ENCODE measurements around the gene UNC93A. TPM values are rescaled to one million over a fixed set of nuclear protein-coding genes. Genes with fewer than 3 reads are reported as not detected.

UNC93A gene
- total and polyA plus RNA-seq, 7 donors, result 0.45 TPM; not detected in 6

DNA sequence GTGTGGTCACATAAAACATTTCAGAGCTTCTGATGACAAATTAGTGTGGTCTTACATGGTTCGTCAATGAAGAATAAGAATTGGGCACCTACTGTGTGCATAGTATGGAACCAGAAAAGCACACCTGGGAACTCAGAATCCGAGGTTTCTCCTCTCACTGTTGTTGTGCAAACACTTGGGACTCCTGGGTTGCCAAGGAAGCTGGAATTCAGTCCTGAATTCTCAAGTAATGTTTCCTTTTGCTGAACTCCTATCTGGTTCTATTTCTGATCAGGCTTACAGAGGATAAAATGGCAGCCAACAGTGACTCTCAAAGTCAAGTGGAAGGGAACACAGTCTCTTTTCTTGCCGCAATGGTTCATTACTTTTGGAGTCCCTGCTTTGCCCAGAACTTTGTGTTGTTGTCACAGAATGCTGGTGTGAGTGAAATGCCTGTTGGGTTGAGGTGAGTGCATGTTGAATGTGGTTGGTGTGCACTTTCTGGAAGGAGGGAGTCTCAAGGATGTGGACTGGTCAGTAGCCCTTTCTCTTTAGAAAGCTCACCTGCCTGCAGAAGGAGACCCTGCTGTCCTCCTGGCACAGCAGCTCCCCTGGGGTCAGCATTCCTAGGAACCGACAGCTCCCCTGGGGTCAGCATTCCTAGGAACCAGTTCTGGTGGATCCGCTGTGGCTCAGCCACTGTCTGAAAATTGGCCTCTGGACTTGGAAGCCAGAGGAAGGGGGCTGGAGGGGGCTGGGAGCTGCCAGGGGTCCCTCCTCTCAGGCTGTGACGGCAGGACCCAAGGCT is 1.4 kb downstream of the UNC93A start:
- TF ChIP-seq POLR2A (IDR thresholded peaks at IDR 0.05) (no peak), EP300 (IDR thresholded peaks at IDR 0.05) (no peak), POLR2AphosphoS5 (IDR thresholded peaks at IDR 0.05) (no peak)
- TF ChIP-seq, protein P1, sequence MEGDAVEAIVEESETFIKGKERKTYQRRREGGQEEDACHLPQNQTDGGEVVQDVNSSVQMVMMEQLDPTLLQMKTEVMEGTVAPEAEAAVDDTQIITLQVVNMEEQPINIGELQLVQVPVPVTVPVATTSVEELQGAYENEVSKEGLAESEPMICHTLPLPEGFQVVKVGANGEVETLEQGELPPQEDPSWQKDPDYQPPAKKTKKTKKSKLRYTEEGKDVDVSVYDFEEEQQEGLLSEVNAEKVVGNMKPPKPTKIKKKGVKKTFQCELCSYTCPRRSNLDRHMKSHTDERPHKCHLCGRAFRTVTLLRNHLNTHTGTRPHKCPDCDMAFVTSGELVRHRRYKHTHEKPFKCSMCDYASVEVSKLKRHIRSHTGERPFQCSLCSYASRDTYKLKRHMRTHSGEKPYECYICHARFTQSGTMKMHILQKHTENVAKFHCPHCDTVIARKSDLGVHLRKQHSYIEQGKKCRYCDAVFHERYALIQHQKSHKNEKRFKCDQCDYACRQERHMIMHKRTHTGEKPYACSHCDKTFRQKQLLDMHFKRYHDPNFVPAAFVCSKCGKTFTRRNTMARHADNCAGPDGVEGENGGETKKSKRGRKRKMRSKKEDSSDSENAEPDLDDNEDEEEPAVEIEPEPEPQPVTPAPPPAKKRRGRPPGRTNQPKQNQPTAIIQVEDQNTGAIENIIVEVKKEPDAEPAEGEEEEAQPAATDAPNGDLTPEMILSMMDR (IDR thresholded peaks at IDR 0.05), result no peak
- WGBS, 2 donors, result 81 to 88% methylated on average over 6 of the region's 6 CpGs
- intact Hi-C loops (cut with DNase I), result no loop called here

DNA sequence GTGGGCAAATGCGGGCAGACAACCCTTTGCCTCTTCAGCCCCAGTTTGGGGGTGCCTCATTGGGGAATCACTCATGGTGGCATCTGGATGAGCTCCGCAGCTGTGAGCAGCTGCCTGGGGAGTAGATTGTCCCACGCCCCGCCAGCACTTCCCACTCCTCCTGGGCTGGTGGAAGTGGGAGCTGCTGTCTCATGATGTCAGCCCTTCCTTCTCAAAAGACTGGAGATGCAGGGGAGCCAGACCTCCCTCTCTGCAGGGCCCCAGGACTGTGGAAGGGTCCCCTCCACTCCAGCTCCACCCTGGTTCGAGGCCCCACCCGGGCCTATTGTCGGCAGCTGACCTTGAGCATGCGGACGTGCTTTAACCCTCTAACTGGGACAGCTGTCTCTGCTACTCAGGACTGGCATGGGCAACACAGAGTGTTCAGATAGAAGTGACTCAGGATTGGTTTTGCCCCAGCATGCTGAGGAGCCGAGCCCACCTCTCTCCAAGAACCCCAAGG is 2.0 kb downstream of the UNC93A start:
- Histone ChIP-seq H3K4me3 (no peak overlapping the region), H3K36me3 (no peaks in the 10 kb centered on the region), H3K9me3 (no peaks in the 10 kb centered on the region), H3K27ac (no peak overlapping the region), H3K4me1 (peaks cover 0 to 4% (median 0%) of the 10 kb centered on the region in 4 donors), H3K27me3 (no peaks in the 10 kb centered on the region)
- TF ChIP-seq, protein P1 (IDR thresholded peaks at IDR 0.05), result no peak
- TF ChIP-seq EP300 (IDR thresholded peaks at IDR 0.05) (no peak), POLR2A (IDR thresholded peaks at IDR 0.05) (no peak), POLR2AphosphoS5 (IDR thresholded peaks at IDR 0.05) (no peak)
- intact Hi-C loops (cut with DNase I), result no loop called here
- no peak for DNase-seq
- 69 to 81% methylated on average over 10 of the region's 10 CpGs for WGBS, 2 donors

More for the DNA sequence above, 1.4 kb downstream of the UNC93A start:
- Histone ChIP-seq H3K9me3 (no peaks in the 10 kb centered on the region), H3K27ac (no peak overlapping the region), H3K4me1 (peaks cover 0 to 4% (median 0%) of the 10 kb centered on the region in 4 donors), H3K36me3 (no peaks in the 10 kb centered on the region), H3K27me3 (no peaks in the 10 kb centered on the region), H3K4me3 (no peak overlapping the region)
- no peak for DNase-seq

DNA sequence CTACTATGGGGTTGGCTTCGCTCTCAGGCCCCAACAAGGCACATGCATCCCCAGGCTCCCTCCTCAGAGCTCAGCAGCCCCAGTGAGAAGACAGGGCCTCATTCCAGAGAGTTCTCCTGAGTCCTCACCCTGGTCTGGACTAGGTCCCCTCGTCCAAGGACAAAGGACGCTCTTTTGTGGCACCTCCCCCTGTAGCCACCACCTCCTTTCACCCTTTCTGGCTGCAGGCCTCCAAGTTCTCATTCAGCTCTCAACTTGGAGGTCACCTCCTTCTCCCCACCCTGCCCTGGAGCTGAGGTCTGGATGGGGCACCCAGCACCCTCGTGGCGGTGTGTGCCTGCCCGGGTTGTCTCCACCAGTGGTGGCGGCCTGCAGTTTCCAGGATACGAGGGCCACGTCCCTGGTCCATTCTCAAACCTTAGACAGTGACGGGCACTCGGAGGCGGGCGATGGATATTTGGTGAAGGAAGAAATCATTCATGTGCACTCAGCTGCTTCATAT is 2.5 kb downstream of the UNC93A start:
- intact Hi-C loops (cut with DNase I), result no loop called here
- WGBS, 2 donors, result 94 to 95% methylated on average over 13 of the region's 13 CpGs
- TF ChIP-seq, protein P1 (IDR thresholded peaks at IDR 0.05), result no peak
- TF ChIP-seq EP300 (IDR thresholded peaks at IDR 0.05) (no peak), POLR2AphosphoS5 (IDR thresholded peaks at IDR 0.05) (no peak), POLR2A (IDR thresholded peaks at IDR 0.05) (no peak)
- Histone ChIP-seq H3K9me3 (no peaks in the 10 kb centered on the region), H3K4me3 (no peak overlapping the region), H3K27me3 (no peaks in the 10 kb centered on the region), H3K27ac (no peak overlapping the region), H3K36me3 (no peaks in the 10 kb centered on the region), H3K4me1 (peaks cover 0 to 4% (median 0%) of the 10 kb centered on the region in 4 donors)
- DNase-seq, result no peak

DNA sequence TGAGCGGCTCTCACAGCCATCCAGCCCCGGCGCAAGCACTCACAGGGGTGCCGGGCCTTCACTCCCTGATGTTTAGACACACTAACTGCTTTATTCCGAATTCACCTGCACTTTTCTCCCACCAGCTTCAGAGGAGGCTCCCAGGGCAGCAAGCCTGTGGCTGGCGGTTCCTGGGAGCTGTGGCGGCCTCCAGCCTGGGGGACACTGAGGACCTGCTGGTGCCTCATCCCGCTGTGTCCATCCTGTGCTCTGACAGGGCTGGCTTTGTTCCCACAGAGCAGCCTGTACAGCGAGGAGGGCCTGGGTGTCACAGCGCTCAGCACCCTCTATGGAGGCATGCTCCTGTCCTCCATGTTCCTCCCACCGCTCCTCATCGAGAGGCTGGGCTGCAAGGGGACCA is 3.1 kb downstream of the UNC93A start:
- TF ChIP-seq, protein P1 (IDR thresholded peaks at IDR 0.05), result no peak
- TF ChIP-seq EP300 (IDR thresholded peaks at IDR 0.05), result no peak
- no peak for TF ChIP-seq POLR2AphosphoS5 (IDR thresholded peaks at IDR 0.05)
- TF ChIP-seq POLR2A (IDR thresholded peaks at IDR 0.05), result no peak
- no peaks in the 10 kb centered on the region for H3K36me3 ChIP-seq
- H3K4me1 ChIP-seq, result no peaks in the 10 kb centered on the region
- no peak overlapping the region for H3K27ac ChIP-seq
- no peaks in the 10 kb centered on the region for H3K9me3 ChIP-seq
- intact Hi-C loops (cut with DNase I), result no loop called here
- WGBS, 2 donors, result 93 to 94% methylated on average over 12 of the region's 12 CpGs
- H3K27me3 ChIP-seq, result no peaks in the 10 kb centered on the region
- no peak overlapping the region for H3K4me3 ChIP-seq
- no peak for DNase-seq
